WI38 (cell line): Measurements from ENCODE around the gene ZNF680.

Experiments
- H3K4me3 ChIP-seq: 2 replicates; pipeline ENCODE4 v1.5.1; 2011; ENCODE audit warnings: low read depth, mild to moderate bottlenecking, control low read depth, low read length
- TF ChIP-seq, protein P1 (sequence below): IDR thresholded peaks from 2 replicates; pipeline ENCODE4 v1.5.1; 2012; ENCODE audit warnings: low read depth, mild to moderate bottlenecking, control low read depth, low read length

ZNF680 gene

DNA sequence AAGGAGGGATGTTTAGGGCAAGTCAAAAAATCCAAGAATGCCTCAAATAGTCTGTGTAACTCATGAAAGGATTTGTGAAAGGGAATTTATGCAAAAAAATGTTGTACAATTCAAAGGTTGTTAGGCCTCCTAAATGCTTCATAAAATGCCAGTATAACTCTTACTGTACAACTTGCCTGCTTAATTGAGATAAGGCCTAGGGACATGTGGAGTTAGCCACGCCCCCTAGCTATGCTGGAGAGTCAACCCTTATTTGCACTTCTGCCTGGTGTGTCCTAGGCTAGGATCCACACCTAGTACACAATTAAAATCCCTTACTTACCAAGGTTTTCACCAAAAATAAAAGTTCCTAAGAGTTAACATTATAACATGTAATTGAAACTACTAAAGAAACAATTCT lies 77.2 kb downstream of the ZNF680 start:
- TF ChIP-seq, protein P1, sequence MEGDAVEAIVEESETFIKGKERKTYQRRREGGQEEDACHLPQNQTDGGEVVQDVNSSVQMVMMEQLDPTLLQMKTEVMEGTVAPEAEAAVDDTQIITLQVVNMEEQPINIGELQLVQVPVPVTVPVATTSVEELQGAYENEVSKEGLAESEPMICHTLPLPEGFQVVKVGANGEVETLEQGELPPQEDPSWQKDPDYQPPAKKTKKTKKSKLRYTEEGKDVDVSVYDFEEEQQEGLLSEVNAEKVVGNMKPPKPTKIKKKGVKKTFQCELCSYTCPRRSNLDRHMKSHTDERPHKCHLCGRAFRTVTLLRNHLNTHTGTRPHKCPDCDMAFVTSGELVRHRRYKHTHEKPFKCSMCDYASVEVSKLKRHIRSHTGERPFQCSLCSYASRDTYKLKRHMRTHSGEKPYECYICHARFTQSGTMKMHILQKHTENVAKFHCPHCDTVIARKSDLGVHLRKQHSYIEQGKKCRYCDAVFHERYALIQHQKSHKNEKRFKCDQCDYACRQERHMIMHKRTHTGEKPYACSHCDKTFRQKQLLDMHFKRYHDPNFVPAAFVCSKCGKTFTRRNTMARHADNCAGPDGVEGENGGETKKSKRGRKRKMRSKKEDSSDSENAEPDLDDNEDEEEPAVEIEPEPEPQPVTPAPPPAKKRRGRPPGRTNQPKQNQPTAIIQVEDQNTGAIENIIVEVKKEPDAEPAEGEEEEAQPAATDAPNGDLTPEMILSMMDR, result no peak
- H3K4me3 ChIP-seq, result no peak overlapping the region
